Calu3 (cell line): ENCODE results near the gene TBC1D25. TPM values are rescaled to one million over a fixed set of nuclear protein-coding genes. Genes with fewer than 3 reads are reported as not detected.

ENCODE experiments used
- BruUV-seq: library from RNA; stranded (reverse); fragments of 400-500 nt; replicated peaks from 2 replicates; lab custom pipeline; 2021; lab: Mats Ljungman, UMichigan
- CTCF ChIA-PET: fragments of 300-600 bp; sonication (Branson Sonifier 250); formaldehyde crosslinking; loops from one replicate; lab custom pipeline; 2022; ENCODE audit warnings: antibody characterized with exemption; lab: Charles Lee
- DNase-seq: peaks from one replicate; pipeline ENCODE4 v3.0.0; 2022
- H3K27ac Mint-ChIP-seq: one replicate; pipeline ENCODE4 v1.8.0; 2022; ENCODE audit warnings: mixed read lengths; ENCODE audit not compliant: unreplicated experiment
- H3K27me3 Mint-ChIP-seq: one replicate; pipeline ENCODE4 v1.8.0; 2022; ENCODE audit warnings: mixed read lengths; ENCODE audit not compliant: unreplicated experiment
- H3K36me3 Mint-ChIP-seq: one replicate; pipeline ENCODE4 v1.8.0; 2022; ENCODE audit warnings: mild to moderate bottlenecking, moderate library complexity, mixed read lengths; ENCODE audit not compliant: insufficient read depth, unreplicated experiment
- H3K4me1 Mint-ChIP-seq: one replicate; pipeline ENCODE4 v1.8.0; 2022; ENCODE audit warnings: mild to moderate bottlenecking, low read depth, mixed read lengths; ENCODE audit not compliant: unreplicated experiment
- H3K4me3 Mint-ChIP-seq: one replicate; pipeline ENCODE4 v1.8.0; 2022; ENCODE audit warnings: mild to moderate bottlenecking, low read depth, moderate library complexity, mixed read lengths; ENCODE audit not compliant: unreplicated experiment
- H3K9me3 Mint-ChIP-seq: one replicate; pipeline ENCODE4 v1.8.0; 2022; ENCODE audit warnings: low read depth, mixed read lengths; ENCODE audit not compliant: unreplicated experiment
- CTCF ChIP-seq: fragments of 200-600 bp; IDR thresholded peaks from one replicate; pipeline ENCODE4 v1.8.0; 2022; ENCODE audit warnings: antibody characterized with exemption; ENCODE audit not compliant: unreplicated experiment
- intact Hi-C: fragments of 100-400 bp; cut with micrococcal nuclease; formaldehyde crosslinking; loops from one replicate; pipeline ENCODE4 v1.10.0; 2022; ENCODE audit not compliant: unreplicated experiment
- total RNA-seq: library from RNA; stranded (reverse); gene quantifications from 2 replicates; pipeline ENCODE4 v1.2.3, GENCODE V29; 2022

Gene TBC1D25
- total RNA-seq, 1 experiment from 2014 or later, result 19.4 TPM

GRCh38 chrX:48511560-48511959 is 28.0 kb upstream of the TBC1D25 start:
- no TSS peak for BruUV-seq
- TF ChIP-seq CTCF, result peak; percentile 31
- peaks cover 17% of the 10 kb centered on the region for H3K4me1 Mint-ChIP-seq
- intact Hi-C loops, result loop anchor here (5.0 kb wide), 1 partner anchor 429 kb away; no protein-coding TSS in a partner anchor
- no peak overlapping the region for H3K4me3 Mint-ChIP-seq
- no peaks in the 10 kb centered on the region for H3K9me3 Mint-ChIP-seq
- CTCF ChIA-PET, result no interaction called here
- no peaks in the 10 kb centered on the region for H3K27me3 Mint-ChIP-seq
- DNase-seq, result peak; percentile 47
- peaks cover 31% of the 10 kb centered on the region for H3K36me3 Mint-ChIP-seq
- no peak overlapping the region for H3K27ac Mint-ChIP-seq

GRCh38 chrX:48512371-48512935 is 27.1 kb upstream of the TBC1D25 start:
- Mint-ChIP-seq H3K36me3 (peaks cover 31% of the 10 kb centered on the region), H3K27ac (no peak overlapping the region), H3K9me3 (no peaks in the 10 kb centered on the region), H3K4me3 (no peak overlapping the region), H3K27me3 (no peaks in the 10 kb centered on the region), H3K4me1 (peaks cover 17% of the 10 kb centered on the region)
- DNase-seq, result no peak
- BruUV-seq, result no TSS peak
- CTCF ChIA-PET, result no interaction called here
- TF ChIP-seq CTCF, result no peak
- intact Hi-C loops, result loop anchor here (5.0 kb wide), 1 partner anchor 430 kb away; no protein-coding TSS in a partner anchor

GRCh38 chrX:48513670-48514069 is 25.8 kb upstream of the TBC1D25 start:
- peaks cover 22% of the 10 kb centered on the region for H3K36me3 Mint-ChIP-seq
- no peak for DNase-seq
- no peaks in the 10 kb centered on the region for H3K9me3 Mint-ChIP-seq
- H3K4me3 Mint-ChIP-seq, result no peak overlapping the region
- H3K4me1 Mint-ChIP-seq, result peaks cover 17% of the 10 kb centered on the region
- no peak overlapping the region for H3K27ac Mint-ChIP-seq
- CTCF ChIA-PET, result no interaction called here
- no peak for TF ChIP-seq CTCF
- no TSS peak for BruUV-seq
- intact Hi-C loops, result loop anchor here (5.0 kb wide), 1 partner anchor 431 kb away; no protein-coding TSS in a partner anchor
- H3K27me3 Mint-ChIP-seq, result no peaks in the 10 kb centered on the region

GRCh38 chrX:48514126-48514806 is 25.2 kb upstream of the TBC1D25 start:
- Mint-ChIP-seq H3K4me3 (no peak overlapping the region), H3K4me1 (peaks cover 17% of the 10 kb centered on the region), H3K27me3 (no peaks in the 10 kb centered on the region), H3K36me3 (peaks cover 17% of the 10 kb centered on the region), H3K9me3 (no peaks in the 10 kb centered on the region), H3K27ac (no peak overlapping the region)
- no peak for DNase-seq
- CTCF ChIA-PET, result no interaction called here
- intact Hi-C loops, result loop anchor here (5.0 kb wide), 1 partner anchor 432 kb away; no protein-coding TSS in a partner anchor
- BruUV-seq, result no TSS peak
- no peak for TF ChIP-seq CTCF
